Liver (tissue), 9 donors: ENCODE results near the gene IFRD2. TPM values are rescaled to one million over a fixed set of nuclear protein-coding genes. Genes with fewer than 3 reads are reported as not detected.

Source experiments
- DNase-seq: peaks from one replicate; pipeline ENCODE4 v3.0.0-alpha.2; 2017; ENCODE audit warnings: low spot score
- H3K27ac ChIP-seq, 2 donors: one replicate each; pipeline ENCODE4 v1.7.0; 2013; ENCODE audit warnings: inconsistent platforms in 2 of 2, low read length in 2 of 2, control low read depth in 1 of 2, low read depth in 1 of 2, mild to moderate bottlenecking in 1 of 2
- H3K27me3 ChIP-seq, 4 donors: one replicate each; pipeline versions ENCODE4 v1.6.1 to v1.7.0; 2013; ENCODE audit warnings: low read length in 3 of 4, inconsistent platforms in 1 of 4, mild to moderate bottlenecking in 1 of 4, moderate library complexity in 1 of 4; ENCODE audit not compliant: control insufficient read depth in 4 of 4, insufficient read depth in 4 of 4
- H3K36me3 ChIP-seq, 4 donors: one replicate each; pipeline versions ENCODE4 v1.6.1 to v1.7.0; 2013; ENCODE audit warnings: low read length in 3 of 4, mild to moderate bottlenecking in 3 of 4, low read depth in 1 of 4, moderate library complexity in 1 of 4; ENCODE audit not compliant: control insufficient read depth in 4 of 4, insufficient read depth in 3 of 4
- H3K4me1 ChIP-seq, 4 donors: one replicate each; pipeline versions ENCODE4 v1.6.1 to v1.7.0; 2013; ENCODE audit warnings: low read length in 3 of 4, mild to moderate bottlenecking in 3 of 4, moderate library complexity in 1 of 4; ENCODE audit not compliant: control insufficient read depth in 4 of 4, insufficient read depth in 4 of 4
- H3K4me3 ChIP-seq, 3 donors: one replicate each; pipeline versions ENCODE4 v1.6.1 to v1.7.0; 2013; ENCODE audit warnings: low read length in 3 of 3, control low read depth in 1 of 3, low read depth in 1 of 3, mild to moderate bottlenecking in 1 of 3
- H3K9ac ChIP-seq, 2 donors: one replicate each; pipeline ENCODE4 v1.7.0; 2013; ENCODE audit warnings: low read length in 2 of 2, mild to moderate bottlenecking in 2 of 2, moderate library complexity in 2 of 2, control low read depth in 1 of 2, low read depth in 1 of 2
- H3K9me3 ChIP-seq, 4 donors: one replicate each; pipeline versions ENCODE4 v1.6.1 to v1.7.0; 2013; ENCODE audit warnings: low read length in 3 of 4; ENCODE audit not compliant: control insufficient read depth in 4 of 4
- EGR1 ChIP-seq, 2 donors: IDR thresholded peaks; 2 replicates each; pipeline ENCODE4 v1.6.1; 2016 to 2018; ENCODE audit warnings: antibody characterized with exemption in 2 of 2, low read depth in 2 of 2
- FOXA1 ChIP-seq: IDR thresholded peaks from 2 replicates; pipeline ENCODE4 v1.6.1; 2016; ENCODE audit warnings: antibody characterized with exemption
- GABPA ChIP-seq, 2 donors: IDR thresholded peaks in 1 of 2; conservative IDR thresholded peaks in 1 of 2; 2 replicates each; pipeline ENCODE4 v1.6.1; 2016; ENCODE audit warnings: antibody characterized with exemption in 2 of 2, mild to moderate bottlenecking in 1 of 2, moderate library complexity in 1 of 2
- HNF4A ChIP-seq, 2 donors: conservative IDR thresholded peaks; 2 replicates each; pipeline ENCODE4 v1.6.1; 2016; ENCODE audit warnings: antibody characterized with exemption in 2 of 2, mild to moderate bottlenecking in 2 of 2
- HNF4G ChIP-seq: IDR thresholded peaks from 2 replicates; pipeline ENCODE4 v1.6.1; 2016; ENCODE audit warnings: antibody characterized with exemption
- JUND ChIP-seq, 2 donors: IDR thresholded peaks; 2 replicates each; pipeline ENCODE4 v1.6.1; 2016; ENCODE audit warnings: antibody characterized with exemption in 2 of 2
- NR2F2 ChIP-seq: IDR thresholded peaks from 2 replicates; pipeline ENCODE4 v1.6.1; 2016; ENCODE audit warnings: antibody characterized with exemption
- RAD21 ChIP-seq, 2 donors: IDR thresholded peaks; 2 replicates each; pipeline ENCODE4 v1.6.1; 2016; ENCODE audit warnings: antibody characterized with exemption in 2 of 2, mild to moderate bottlenecking in 2 of 2
- SP1 ChIP-seq: IDR thresholded peaks from 2 replicates; pipeline ENCODE4 v1.6.1; 2018; ENCODE audit warnings: antibody characterized with exemption, mild to moderate bottlenecking
- TAF1 ChIP-seq: conservative IDR thresholded peaks from 2 replicates; pipeline ENCODE4 v1.6.1; 2016; ENCODE audit warnings: antibody characterized with exemption, mild to moderate bottlenecking
- YY1 ChIP-seq: IDR thresholded peaks from 2 replicates; pipeline ENCODE4 v1.6.1; 2016; ENCODE audit warnings: antibody characterized with exemption, mild to moderate bottlenecking
- WGBS: extraction: QIAGEN DNeasy Blood & Tissue Kit; methylation state at CpG from one replicate; pipeline ENCODE4 v1.1.7; 2013; 5-methylcytosine and 5-hydroxymethylcytosine counted together
- polyA plus RNA-seq, 2 donors: library from polyadenylated mRNA; stranded (reverse) in 1 of 2; unstranded in 1 of 2; fragments of 200-250 nt in 1 of 2; fragments of >200 nt in 1 of 2; fragmentation: Nextera tagmentation in 1 of 2; extraction: Ambion mirVana in 1 of 2; gene quantifications; one replicate each; pipeline versions ENCODE4 v1.2.1 to v1.2.3, GENCODE V29; 2013 to 2015
- total RNA-seq, 2 donors: library from RNA; depleted of rRNA; stranded (reverse); fragments of >200 nt; gene quantifications; one replicate each; pipeline ENCODE4 v1.2.3, GENCODE V29; 2014
- TF ChIP-seq, protein P1 (sequence below): IDR thresholded peaks from 2 replicates; pipeline ENCODE4 v1.6.1; 2016; ENCODE audit warnings: antibody characterized with exemption
- TF ChIP-seq, protein P2 (sequence below): IDR thresholded peaks from 2 replicates; pipeline ENCODE4 v1.6.1; 2016; ENCODE audit warnings: antibody characterized with exemption
- TF ChIP-seq, protein P3 (sequence below): IDR thresholded peaks from 2 replicates; pipeline ENCODE4 v1.6.1; 2016; ENCODE audit warnings: antibody characterized with exemption, mild to moderate bottlenecking
- TF ChIP-seq, protein P4 (sequence below): fragments of 150-350 bp; IDR thresholded peaks from 2 replicates; pipeline ENCODE4 v1.5.1; 2017; ENCODE audit warnings: improper control_type of control experiment, low read depth, low read length; ENCODE audit not compliant: missing input control
- donor health status: healthy.
- donor health status: healthy.
- donor health status: healthy.
- donor health status: healthy.
- donor health status: healthy.

The IFRD2 gene
- total and polyA plus RNA-seq, 4 donors, result 55.7 to 91.2 (median 63.2) TPM

DNA sequence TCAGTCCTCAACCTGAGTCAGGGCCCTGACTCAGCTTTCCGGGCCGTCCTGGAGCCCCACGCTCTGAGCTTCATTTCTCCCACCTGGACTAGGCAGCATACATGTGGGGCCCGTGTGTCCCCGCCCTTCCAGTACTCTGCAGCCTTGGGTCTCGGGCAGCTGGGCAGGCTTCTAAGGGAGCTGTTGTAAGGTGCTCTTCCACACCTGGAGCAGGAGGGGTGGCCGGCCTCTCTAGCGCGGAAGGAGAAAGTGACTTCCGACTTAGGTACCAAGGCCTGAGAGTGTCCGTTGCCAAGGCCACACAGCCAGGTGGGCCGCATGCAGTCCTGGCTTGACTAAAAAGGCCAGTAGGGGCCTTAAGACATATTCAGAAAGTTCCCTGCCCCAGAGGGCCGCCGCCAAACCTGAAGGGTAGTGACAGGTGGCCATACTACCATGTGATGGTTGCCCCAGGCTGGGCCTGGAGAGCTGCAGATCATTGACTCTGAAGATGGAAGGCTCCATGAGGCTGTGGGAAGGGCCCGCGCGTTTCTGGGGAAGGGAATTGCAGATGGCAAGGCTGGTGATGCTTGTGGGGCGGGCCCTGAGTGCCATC is 32.7 kb downstream of the IFRD2 start:
- Histone ChIP-seq H3K36me3 (peaks cover 11 to 21% (median 15%) of the 10 kb centered on the region in 4 donors), H3K4me3 (no peak overlapping the region), H3K27ac (peak overlapping the region; percentile 62 to 79), H3K9me3 (no peaks in the 10 kb centered on the region), H3K27me3 (no peaks in the 10 kb centered on the region), H3K9ac (no peak overlapping the region), H3K4me1 (peaks cover 9 to 38% (median 17%) of the 10 kb centered on the region in 4 donors)
- no peak for TF ChIP-seq GABPA (IDR thresholded peaks at IDR 0.05 in 1 of 2, conservative IDR thresholded peaks at IDR 0.05 in 1 of 2)
- no peak for TF ChIP-seq NR2F2
- WGBS, result 61% methylated on average over 18 of the region's 18 CpGs
- DNase-seq, result no peak

DNA sequence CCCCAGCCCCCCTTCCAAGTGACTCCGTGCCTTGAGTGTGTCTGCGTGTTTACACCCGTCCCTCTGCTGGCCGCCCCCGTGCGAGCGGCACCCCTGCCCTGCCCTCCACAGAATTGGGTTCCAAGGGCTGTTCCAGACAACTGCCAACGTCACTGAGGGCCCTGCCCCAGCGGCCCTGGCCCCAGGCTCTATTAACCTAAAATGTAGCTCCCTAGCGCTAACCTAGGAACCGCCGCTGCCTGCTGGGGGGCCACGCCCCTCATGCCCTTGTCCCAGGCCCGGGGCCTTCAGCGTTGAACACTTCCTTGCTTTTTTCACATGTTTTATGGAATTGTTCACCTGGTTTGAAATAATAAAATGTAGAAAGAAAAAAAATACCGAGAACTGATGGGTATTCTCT is 33.2 kb downstream of the IFRD2 start:
- no peaks in the 10 kb centered on the region for H3K9me3 ChIP-seq
- peaks cover 11 to 21% (median 15%) of the 10 kb centered on the region in 4 donors for H3K36me3 ChIP-seq
- H3K27me3 ChIP-seq, result no peaks in the 10 kb centered on the region
- WGBS, result 88% methylated on average over 16 of the region's 16 CpGs
- no peak overlapping the region for H3K27ac ChIP-seq
- H3K4me1 ChIP-seq, result peaks cover 11 to 39% (median 23%) of the 10 kb centered on the region in 4 donors
- no peak overlapping the region for H3K9ac ChIP-seq
- DNase-seq, result no peak
- no peak overlapping the region for H3K4me3 ChIP-seq
- TF ChIP-seq TAF1 (no peak), HNF4G (no peak), SP1 (no peak)

DNA sequence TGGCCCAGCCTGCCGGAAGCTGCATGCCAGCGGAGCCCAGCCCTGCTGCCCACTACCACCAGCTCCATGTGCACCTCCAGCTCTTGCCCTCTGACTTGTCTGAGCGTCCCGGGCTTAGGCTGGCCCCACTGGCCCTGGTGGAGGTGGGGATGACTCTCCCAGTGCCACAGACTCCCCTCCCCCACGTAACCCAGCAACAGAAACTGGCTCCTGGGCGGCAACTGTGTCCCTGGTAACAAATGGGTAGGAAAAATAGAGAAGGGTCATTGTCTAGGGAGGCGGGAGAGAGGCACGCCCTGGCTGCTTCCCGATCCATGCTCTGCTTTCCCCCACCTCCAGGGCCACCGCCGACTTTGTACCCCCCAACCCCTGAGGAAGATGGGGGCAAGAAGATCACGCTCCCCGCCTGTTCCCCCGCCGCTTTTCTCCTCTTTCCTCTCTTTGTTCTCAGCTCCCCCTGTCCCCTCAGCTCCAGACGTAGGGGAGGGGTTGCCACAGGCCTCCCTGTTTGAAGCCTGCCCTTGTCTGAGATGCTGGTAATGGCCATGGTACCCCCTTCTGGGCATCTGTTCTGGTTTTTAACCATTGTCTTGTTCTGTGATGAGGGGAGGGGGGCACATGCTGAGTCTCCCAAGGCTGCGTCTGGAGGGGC is 34.1 kb downstream of the IFRD2 start:
- Histone ChIP-seq H3K27ac (no peak overlapping the region), H3K4me3 (no peak overlapping the region), H3K27me3 (no peaks in the 10 kb centered on the region), H3K9ac (no peak overlapping the region), H3K36me3 (peaks cover 11 to 21% (median 15%) of the 10 kb centered on the region in 4 donors), H3K9me3 (no peaks in the 10 kb centered on the region), H3K4me1 (peaks cover 14 to 42% (median 27%) of the 10 kb centered on the region in 4 donors)
- no peak for DNase-seq
- TF ChIP-seq NR2F2 (no peak), YY1 (no peak), JUND (IDR thresholded peaks at IDR 0.05) (no peak), FOXA1 (no peak), RAD21 (IDR thresholded peaks at IDR 0.05) (no peak), HNF4A (conservative IDR thresholded peaks at IDR 0.05) (no peak), GABPA (IDR thresholded peaks at IDR 0.05 in 1 of 2, conservative IDR thresholded peaks at IDR 0.05 in 1 of 2) (no peak), HNF4G (no peak), EGR1 (IDR thresholded peaks at IDR 0.05; ENCODE audit: low read depth in 2 of 2) (no peak), SP1 (no peak)
- TF ChIP-seq, protein P1, sequence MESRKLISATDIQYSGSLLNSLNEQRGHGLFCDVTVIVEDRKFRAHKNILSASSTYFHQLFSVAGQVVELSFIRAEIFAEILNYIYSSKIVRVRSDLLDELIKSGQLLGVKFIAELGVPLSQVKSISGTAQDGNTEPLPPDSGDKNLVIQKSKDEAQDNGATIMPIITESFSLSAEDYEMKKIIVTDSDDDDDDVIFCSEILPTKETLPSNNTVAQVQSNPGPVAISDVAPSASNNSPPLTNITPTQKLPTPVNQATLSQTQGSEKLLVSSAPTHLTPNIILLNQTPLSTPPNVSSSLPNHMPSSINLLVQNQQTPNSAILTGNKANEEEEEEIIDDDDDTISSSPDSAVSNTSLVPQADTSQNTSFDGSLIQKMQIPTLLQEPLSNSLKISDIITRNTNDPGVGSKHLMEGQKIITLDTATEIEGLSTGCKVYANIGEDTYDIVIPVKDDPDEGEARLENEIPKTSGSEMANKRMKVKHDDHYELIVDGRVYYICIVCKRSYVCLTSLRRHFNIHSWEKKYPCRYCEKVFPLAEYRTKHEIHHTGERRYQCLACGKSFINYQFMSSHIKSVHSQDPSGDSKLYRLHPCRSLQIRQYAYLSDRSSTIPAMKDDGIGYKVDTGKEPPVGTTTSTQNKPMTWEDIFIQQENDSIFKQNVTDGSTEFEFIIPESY, result no peak
- TF ChIP-seq, protein P2, sequence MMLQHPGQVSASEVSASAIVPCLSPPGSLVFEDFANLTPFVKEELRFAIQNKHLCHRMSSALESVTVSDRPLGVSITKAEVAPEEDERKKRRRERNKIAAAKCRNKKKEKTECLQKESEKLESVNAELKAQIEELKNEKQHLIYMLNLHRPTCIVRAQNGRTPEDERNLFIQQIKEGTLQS, result no peak
- TF ChIP-seq, protein P3, sequence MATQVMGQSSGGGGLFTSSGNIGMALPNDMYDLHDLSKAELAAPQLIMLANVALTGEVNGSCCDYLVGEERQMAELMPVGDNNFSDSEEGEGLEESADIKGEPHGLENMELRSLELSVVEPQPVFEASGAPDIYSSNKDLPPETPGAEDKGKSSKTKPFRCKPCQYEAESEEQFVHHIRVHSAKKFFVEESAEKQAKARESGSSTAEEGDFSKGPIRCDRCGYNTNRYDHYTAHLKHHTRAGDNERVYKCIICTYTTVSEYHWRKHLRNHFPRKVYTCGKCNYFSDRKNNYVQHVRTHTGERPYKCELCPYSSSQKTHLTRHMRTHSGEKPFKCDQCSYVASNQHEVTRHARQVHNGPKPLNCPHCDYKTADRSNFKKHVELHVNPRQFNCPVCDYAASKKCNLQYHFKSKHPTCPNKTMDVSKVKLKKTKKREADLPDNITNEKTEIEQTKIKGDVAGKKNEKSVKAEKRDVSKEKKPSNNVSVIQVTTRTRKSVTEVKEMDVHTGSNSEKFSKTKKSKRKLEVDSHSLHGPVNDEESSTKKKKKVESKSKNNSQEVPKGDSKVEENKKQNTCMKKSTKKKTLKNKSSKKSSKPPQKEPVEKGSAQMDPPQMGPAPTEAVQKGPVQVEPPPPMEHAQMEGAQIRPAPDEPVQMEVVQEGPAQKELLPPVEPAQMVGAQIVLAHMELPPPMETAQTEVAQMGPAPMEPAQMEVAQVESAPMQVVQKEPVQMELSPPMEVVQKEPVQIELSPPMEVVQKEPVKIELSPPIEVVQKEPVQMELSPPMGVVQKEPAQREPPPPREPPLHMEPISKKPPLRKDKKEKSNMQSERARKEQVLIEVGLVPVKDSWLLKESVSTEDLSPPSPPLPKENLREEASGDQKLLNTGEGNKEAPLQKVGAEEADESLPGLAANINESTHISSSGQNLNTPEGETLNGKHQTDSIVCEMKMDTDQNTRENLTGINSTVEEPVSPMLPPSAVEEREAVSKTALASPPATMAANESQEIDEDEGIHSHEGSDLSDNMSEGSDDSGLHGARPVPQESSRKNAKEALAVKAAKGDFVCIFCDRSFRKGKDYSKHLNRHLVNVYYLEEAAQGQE, result no peak
- TF ChIP-seq, protein P4, sequence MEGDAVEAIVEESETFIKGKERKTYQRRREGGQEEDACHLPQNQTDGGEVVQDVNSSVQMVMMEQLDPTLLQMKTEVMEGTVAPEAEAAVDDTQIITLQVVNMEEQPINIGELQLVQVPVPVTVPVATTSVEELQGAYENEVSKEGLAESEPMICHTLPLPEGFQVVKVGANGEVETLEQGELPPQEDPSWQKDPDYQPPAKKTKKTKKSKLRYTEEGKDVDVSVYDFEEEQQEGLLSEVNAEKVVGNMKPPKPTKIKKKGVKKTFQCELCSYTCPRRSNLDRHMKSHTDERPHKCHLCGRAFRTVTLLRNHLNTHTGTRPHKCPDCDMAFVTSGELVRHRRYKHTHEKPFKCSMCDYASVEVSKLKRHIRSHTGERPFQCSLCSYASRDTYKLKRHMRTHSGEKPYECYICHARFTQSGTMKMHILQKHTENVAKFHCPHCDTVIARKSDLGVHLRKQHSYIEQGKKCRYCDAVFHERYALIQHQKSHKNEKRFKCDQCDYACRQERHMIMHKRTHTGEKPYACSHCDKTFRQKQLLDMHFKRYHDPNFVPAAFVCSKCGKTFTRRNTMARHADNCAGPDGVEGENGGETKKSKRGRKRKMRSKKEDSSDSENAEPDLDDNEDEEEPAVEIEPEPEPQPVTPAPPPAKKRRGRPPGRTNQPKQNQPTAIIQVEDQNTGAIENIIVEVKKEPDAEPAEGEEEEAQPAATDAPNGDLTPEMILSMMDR, result no peak
- whole genome bisulfite sequencing, result 90% methylated on average over 17 of the region's 17 CpGs
